Activated CD4-positive, alpha-beta T cell treated with anti-CD3 and anti-CD28 coated beads, Interleukin-10, Interleukin-2, amounts not matched to agents 100 ng/mL and 50 ng/mL, durations not matched to agents 16 hours and 8 hours (primary cell): ENCODE results near the gene LSM4.

ENCODE experiments used
- DNase-seq: peaks from one replicate; pipeline ENCODE4 v3.0.0-alpha.2; 2020

Gene LSM4

GRCh38 chr19:18310118-18310909 is 12.6 kb downstream of the LSM4 start:
- no peak for DNase-seq

DNA sequence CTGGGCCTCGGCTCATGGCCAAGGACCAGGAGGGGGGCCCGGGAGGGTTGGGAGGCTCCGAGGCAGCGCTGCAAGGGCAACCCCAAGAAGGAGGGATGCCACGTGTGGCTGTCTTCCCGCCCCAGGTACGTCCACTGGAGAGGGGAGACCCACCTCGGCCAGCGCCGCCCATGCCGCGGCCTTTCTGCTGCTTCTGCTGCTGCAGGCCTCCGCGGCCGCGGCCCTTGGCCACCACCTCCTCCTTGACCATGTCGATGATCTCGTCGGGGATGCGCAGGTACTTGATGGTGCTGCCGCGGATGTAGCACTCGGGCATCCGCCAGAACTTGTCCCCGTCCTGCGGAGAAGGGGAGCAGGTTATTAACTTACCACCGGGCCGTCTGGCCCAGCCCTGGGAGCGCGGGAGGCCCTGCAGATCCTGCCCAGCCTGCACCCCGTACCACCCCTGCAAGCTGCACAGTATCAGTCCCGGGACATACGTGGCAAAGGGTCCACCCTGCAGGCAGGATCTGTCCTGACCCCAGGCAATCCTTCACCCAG is 13.3 kb downstream of the LSM4 start:
- DNase-seq = no peak

GRCh38 chr19:18308948-18309325 is 13.9 kb downstream of the LSM4 start:
- DNase-seq = no peak

DNA sequence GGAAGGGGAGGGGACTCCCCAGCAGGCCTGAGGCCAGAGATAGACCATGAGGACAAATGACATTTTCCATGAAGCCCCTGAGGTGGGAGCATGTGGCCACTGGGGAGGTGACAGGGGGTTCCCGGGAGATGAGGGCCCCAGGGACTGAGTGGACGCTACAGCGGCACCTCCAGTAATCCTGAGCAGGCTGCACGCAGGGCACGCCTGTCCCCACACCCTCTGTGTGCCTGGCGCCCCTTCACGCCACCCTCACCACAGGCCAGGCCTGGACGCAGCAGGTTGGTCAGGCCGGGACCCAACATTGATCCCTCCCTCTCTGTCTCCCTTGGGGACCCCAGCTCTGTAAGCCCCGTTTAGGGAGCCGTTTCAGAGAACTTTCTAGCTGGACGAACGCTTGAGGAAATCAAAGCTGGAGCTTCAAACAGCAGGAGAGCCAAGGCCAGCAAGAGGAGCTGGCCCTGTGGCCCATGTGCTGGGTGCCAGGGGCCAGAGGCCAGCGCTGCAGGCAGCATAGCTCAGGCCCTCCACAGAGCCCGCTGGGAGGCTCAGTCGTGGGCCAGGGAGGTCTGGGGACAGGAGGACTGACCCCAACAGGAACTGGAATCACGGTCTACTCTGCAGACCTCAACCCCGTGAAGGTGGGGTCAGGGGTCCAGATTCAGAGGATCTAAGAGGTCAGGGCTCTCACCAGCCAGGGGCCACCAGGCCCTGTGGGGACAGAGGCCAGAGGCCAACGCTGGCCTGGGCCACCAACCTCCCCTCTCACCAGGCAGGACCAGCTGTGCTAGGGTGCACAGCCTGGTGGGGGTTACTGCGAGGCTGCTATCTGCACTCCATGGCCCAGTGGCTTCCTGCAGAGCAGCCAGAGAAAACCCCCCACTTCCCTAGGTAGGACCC is 14.6 kb downstream of the LSM4 start:
- DNase-seq = no peak

DNA sequence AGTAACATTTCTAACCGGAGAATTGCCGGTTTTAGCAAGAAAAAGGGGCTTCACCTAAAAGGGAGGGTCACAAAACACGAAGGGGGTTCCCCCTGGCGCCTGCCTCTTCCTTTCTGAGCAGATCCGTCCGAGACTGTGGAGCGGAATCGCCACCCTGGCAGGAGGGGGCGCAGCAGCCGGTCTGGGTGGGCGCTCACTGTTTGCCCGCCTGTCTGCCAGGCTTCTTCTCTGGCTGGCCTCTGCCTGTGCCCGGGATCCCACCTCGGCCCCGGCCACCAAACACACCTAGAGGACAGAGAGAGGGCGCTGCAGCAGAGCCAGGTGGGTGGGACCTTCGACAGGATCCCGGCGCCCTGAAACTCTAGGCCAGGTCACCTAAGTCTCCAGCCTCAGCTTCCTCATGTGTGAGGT is 15.6 kb downstream of the LSM4 start:
- DNase-seq = peak; percentile 36

GRCh38 chr19:18306888-18307260 is 16.0 kb downstream of the LSM4 start:
- no peak for DNase-seq

- no peak for DNase-seq
Observed at GRCh38 chr19:18306209-18306887, 16.5 kb downstream of the LSM4 start.

DNA sequence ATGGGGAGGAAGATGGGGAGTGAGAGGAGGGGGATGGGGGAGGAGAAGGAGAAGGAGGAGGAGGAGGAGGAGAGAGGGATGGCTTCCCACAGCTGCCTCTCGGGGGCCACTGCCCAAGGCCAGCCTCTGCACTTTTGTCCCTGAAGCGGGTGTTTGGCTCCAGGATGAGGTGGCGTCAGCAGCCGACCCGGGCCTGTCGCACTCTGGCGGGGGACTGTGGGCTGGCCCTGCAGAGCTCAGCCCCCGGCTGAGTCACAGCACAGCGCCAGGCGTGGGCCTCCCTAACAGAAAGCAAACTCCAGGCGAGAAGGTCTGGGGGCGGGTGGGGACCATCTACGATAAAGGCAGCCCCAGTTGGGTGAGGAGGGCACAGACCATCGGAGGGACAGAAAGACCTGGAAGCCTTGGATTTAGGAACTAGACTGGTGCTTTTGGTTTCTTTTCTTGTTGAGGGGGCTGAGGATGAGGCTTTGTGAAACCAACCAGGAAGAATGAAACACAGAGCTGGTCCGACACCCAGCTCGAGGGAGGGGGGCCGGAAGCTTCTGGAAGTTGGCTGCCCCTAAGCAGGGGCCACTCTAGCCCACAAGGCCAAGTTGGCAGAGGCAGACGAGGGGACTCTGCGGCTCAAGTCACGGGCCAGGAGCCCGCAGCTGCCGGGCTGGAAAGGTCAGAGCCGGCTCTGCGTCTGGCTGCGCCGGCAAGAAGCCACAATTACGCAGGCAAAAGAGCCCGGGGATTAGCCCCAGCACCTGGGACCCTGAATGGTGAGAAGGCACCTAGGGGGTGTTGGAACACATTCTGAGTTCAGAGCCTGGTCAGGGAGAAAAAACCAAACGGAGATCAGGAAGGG is 18.2 kb downstream of the LSM4 start:
- DNase-seq = peak; percentile 91

- no peak for DNase-seq
Observed at GRCh38 chr19:18304208-18304457, 18.7 kb downstream of the LSM4 start.

DNA sequence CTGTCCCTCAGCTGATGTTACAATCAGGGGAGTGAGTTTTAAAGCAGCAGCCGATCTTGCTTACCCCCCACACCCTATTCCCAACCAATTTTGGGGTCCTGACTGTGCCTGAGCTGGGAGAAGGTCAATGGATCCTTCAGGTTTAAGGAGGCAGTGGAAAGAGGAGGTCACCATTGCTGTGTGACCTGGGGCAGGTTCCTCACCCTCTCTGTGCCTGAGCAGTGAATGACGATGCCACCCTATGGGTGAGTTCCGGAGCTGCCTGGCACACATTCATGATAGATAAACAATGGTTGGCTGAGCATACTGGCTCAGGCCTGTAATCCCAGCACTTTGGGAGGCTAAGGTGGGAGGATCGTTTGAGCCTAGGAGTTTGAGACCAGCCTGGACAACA is 21.2 kb downstream of the LSM4 start:
- no peak for DNase-seq

- DNase-seq = no peak
Observed at GRCh38 chr19:18300930-18301717, 21.8 kb downstream of the LSM4 start.

DNA sequence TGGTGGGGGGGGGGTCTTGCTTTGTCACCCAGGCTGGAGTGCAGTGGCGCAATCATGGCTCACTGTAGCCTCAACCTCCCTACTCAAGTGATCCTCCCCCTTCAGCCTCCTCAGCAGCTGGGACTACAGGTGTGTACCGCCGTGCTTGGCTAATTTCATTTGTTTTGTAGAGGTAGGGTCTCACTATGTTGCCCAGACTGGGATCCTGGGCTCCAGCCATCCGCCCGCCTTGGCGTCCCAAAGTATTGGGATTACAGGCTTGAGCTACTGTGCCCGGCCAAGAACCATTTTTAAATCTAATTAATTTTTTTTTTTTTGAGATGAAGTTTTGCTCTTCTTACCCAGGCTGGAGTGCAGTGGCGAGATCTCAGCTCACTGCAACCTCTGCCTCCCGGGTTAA is 23.2 kb downstream of the LSM4 start:
- no peak for DNase-seq

DNA sequence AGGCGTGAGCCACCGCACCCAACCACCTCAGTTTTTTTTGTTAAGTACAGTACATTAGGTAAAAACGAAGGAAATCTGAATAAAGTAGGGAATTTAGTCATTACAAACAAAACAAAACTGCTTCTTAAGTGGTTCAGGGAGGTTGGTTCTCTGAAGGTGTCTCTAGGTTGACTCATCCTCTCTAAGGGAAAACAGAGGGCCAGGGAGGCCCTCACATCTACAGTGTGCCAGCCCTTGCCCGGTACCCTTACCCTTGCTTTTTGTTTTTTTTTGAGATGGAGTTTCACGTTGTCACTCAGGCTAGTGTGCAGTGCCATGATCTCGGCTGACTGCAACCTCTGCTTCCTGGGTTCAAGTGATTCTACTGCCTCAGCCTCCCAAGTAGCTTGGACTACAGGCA is 24.3 kb downstream of the LSM4 start:
- DNase-seq = peak; percentile 57

- DNase-seq = no peak
Observed at GRCh38 chr19:18297308-18297707, 25.6 kb downstream of the LSM4 start.

GRCh38 chr19:18295034-18295451 is 27.8 kb downstream of the LSM4 start:
- no peak for DNase-seq

DNA sequence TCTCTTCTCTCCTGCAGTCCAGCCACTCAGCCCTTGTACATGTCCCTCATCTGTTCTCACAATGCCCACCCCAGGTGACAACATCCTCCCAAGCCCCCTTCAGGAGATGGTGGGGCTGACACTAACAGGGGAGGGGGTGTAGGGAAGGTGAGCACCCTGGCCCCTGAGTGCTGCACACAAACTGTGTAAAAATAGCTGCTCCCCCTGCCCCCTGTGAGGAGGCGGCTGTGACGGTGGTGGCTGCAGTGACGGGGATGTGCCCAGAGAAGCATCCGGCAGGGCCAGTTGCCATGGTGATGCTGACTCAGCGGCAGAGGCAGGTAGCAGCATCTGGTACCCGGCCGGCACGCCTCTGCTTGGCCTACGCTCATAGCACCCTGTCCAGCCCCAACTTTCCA is 28.4 kb downstream of the LSM4 start:
- peak; percentile 94 for DNase-seq

DNA sequence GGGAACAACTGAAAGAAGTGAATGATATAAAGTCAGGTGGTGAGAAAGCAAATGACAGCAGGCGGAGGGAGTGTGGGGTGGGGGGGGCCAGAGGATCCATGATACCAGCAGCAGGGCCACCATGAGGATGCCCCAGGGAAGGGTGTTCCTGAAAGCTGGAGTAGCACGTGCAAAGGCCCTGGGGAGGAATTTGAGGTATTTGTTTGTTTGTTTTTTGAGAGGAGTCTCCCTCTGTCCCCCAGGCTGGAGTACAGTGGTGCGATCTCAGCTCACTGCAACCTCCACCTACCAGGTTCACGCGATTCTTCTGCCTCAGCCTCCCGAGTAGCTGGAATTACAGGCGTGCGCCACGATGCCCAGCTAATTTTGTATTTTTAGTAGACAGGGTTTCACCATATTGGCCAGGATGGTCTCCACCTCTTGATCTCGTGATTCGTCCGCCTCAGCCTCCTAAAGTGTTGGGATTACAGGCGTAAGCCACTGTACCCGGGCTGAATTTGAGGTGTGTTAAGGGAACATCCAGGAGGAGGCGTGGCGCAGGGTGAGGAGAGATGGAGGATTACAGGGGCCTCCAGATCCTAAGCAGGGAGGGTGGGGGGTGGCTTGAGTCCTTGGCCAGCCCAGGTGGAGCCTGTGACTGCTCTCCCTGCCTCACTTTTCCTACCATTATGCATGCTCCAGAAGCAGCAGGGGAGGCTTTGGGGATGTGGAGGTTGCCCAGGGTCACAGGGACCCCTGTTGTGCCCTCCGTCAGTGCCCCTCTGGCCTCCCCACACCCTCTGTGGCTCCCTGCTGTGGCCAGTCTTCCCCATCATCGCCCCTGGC is 29.0 kb downstream of the LSM4 start:
- no peak for DNase-seq

DNA sequence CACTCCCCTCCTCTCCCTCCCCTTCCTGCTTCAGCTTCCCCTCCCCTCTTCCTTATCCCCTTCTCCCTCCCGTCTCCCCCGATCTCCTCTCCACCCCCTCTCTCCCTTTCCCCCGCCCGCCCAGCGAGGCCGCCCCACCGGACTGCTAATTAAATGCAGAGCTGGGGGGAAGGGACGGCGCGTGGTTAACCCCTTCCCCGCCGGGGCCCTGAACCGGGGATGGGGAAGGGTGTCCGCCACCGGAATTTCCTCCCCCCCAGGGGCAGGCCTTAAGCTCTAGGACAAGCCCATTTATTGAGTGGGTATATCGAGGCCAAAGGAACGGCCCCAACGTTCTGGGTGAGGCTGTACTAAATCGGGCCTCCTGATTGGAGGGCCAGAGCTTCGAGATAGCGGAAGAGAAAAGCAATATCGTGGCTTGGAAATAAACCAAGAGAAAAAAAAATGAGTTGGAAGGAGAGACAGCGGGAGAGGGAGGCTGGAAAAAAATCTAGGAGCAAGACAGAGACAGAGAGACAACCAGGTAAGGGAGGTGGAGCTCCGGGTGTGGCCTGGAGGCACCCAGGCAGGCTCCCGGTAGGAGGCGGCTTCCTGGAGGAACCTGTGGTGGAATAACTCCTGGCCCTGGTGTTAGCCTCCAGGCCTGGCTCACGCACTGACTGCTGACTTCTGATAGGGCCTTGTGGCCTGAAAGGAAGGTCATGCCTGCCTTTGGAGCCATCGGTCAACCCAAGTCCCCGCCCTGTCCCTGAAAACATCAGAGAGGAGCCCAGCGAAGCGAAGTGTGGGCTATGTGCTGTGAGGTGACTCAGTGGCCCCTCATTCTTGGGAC is 29.9 kb downstream of the LSM4 start:
- DNase-seq = peak; percentile 91

DNA sequence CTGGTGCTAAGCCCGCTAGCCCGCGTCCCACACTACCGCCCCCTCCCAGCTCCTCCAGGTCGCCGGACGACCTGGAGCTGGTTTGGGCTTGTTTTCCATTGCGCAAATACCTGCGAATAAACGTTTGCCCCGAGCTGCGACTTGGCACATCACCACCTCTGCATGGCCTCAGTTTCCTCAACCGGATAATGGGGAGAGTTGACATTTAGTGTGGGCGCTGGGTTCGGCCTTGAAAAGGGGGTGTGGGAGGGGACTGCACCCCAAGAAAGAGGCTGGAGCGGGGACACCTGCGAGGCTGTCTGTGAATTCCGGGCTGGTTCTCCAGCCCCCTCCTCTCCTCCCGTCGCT is 30.4 kb downstream of the LSM4 start:
- DNase-seq = no peak
